ENCODE measurements around the gene MPC1.
A peak's percentile ranks its signal among the peaks of the same experiment; 100 is the strongest.

Gene MPC1

GRCh38 chr6:166382933-166383801 is at the start of gene MPC1:
Gene MPC1, minus strand, starts transcription at chr6:166382940. Its CDS starts 64 bp downstream, at chr6:166382876.
- peak; percentile 98 for DNase-seq (ENCODE audit: low spot score)

- DNase-seq (ENCODE audit: low spot score) = no peak
Measured at GRCh38 chr6:166430269-166430668, 47.5 kb upstream of the MPC1 start.

DNA sequence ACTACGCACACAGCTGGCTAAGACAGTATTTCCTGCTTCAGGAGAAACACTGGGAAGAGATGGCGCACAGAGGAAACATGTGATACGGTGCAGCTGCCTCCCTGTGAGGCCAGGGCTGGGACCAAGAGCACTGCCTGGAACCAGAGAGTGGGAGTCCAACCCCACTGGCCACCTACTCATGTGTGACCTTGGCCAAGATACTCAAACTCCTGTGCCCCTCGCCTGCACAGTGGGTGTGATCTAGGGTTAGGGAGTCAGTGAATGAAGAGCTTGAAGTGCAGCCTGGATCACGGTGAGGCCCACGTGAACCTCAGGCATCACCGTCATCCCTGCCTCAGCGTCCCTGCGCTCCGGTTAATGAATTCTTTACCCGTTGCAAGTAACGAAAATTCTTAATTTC is 41.7 kb upstream of the MPC1 start:
- DNase-seq (ENCODE audit: low spot score) = no peak

DNA sequence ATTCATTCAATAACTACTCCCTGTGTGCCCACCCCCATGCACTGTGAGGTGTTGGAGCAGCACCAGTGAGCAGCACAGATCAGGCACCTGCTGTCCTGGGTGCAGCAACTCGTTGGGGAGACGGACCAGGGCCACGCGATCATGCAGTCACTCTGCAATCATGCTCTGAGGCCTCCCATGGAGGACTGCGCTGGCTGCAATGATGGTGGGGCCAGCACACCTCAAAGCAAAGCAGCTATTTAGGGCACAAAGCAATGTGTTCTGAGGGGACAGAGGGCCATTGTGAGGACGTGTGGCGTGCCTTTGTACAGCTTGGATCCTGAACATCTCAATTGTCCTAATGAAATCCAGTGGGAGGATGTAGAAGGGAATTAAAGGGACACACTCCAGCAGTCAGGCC is 41.0 kb upstream of the MPC1 start:
- no peak for DNase-seq (ENCODE audit: low spot score)

- no peak for DNase-seq (ENCODE audit: low spot score)
Measured at GRCh38 chr6:166423051-166423745, 40.5 kb upstream of the MPC1 start.

DNA sequence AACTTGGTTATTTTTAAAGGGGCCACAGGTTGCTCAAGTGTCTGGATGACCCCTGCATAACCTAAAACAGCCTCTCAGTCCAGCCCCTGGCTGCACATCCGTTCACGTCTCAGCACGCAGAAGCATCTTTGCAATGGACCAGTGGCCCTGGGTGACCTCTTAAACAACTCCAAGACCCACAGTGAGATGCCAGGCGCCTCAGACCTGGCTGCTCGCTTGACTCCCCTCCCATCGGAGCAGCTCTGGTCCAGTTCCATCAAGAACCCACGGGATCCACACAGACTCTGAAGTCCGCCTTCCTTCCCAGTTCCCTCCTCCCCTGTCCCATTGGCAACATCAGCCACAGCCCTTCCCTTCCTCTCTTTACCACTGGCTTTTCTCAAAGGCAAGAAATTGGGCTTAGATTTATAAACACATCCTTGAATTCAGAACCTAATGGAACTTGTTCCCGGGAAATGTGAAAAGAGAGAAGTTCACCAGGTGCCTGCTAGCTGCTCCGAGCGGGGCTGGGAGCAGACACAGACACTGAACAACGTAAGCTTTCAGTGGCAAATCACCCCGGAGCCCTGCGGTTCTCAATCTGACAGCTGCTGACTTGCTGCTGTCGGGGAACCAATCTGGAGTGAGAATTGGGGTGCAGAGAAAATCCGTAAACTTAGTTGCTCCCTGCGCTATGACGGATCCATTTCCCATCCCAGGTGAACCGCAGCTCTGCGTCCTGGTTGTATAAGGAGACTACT is 39.6 kb upstream of the MPC1 start:
- no peak for DNase-seq (ENCODE audit: low spot score)

DNA sequence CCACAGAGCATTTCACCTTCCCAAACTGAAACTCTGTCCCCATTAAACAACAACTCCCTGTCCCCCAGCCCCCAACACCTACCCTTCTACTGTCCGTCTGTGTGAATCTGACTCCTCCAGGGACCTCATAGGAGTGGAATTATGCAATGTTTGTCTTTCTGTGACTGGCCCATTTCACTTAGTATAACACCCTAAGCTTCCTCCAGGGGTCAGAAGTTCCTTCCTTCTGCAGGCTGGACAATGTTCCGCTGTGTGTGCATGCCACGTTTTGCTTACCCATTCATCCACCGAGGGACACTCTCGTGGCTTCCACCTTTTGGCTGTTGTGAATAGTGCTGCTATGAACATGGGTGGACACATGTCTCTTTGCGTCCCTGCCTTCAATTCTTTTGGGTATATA is 37.6 kb upstream of the MPC1 start:
- no peak for DNase-seq (ENCODE audit: low spot score)

DNA sequence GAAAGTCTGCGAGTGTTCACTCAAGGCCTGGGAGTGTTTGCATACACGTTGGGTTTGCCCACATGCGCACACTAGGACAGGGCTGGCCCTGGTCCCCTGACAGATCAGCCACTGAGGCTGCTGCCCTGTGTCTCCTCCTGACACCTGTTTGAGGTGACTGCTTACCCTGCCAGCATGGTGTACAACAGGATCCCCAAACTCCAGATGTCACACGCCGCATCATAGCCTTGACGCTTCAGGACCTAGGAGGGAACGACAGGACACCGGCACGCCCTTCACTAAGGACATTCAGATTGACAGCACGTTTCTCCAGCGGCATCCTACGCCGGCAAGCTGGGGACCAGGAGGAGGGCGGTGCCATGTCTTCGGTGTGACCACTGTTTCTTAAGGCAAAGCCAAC is 37.0 kb upstream of the MPC1 start:
- no peak for DNase-seq (ENCODE audit: low spot score)

DNA sequence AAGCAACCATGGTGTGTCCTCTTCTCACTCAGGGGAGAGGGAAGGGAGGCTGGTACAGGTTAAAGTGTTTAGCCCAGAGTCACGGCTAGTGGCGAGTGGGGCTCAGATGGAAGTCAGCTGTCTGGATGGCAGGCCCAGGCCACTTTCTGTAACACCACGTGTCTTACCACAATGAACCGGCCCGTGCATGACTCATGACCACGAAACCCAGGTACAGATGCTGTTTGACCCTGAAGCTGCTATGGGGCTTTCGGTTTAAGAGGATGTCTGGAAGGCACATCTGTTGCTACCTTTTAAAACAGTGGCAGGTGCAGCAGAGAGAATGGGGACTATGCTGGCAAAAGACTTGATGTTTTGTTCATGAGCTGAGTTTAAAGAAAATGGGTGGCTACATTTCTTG is 36.5 kb upstream of the MPC1 start:
- DNase-seq (ENCODE audit: low spot score) = no peak

DNA sequence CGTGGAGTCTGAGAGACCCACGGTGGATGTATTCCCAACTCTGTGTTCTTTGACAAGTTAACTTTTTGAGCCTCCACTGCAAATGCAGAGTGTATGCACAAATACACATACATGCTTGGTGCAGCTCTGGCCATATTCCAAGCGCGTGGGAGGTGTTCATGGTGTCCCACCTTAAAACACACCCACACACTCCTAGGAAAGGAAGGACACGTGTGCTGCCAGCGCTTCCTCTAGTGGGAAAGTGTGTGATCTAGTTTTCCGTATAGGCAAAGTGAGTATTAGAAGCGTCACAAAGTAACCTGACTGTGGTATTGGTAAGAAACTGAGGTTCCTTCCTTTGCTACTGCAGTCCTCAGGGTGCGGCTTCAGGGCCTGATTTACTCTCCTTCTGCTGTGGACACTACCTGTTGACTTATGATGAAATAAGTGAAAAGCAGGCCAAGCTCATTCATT is 36.0 kb upstream of the MPC1 start:
- DNase-seq (ENCODE audit: low spot score) = no peak

DNA sequence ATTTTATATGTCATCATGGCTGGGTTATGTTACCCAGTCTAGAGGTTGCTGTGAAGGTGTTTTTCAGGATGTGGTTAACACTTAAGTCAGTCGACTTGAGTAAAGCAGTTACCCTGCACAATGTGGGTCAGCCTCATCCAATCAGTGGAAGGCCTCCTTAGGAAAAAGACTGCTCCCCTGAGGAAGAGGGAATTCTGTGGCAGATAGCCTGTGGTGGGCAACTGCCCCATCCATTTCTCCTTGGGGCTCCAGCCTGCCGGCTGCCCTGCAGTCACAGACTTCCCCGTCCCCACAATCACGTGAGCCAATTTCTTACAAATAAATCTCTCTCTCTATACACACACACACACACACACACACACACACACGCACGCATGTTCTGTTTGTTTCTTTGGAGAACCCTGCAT is 34.5 kb upstream of the MPC1 start:
- DNase-seq (ENCODE audit: low spot score) = no peak

DNA sequence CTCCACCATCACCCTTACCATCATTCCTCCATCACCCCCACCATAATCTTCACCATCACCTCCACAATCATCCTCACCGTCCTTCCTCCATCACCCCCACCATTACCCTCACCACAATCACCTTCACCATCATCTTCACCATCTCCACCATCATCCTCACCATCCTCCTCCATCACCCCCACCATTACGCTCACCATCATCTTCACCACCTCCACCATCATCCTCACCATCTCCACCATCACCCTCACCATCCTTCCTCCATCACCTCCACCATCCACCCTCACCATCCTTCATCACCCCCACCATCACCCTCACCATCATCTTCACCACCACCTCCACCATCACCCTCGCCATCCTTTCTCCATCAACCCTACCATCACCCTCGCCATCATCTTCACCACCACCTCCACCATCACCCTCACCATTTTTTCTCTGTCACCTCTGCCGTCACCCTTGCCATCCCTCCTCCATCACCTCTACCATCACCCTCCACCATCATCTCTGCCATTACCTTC is 33.1 kb upstream of the MPC1 start:
- no peak for DNase-seq (ENCODE audit: low spot score)

GRCh38 chr6:166415306-166415705 is 32.6 kb upstream of the MPC1 start:
- no peak for DNase-seq (ENCODE audit: low spot score)

DNA sequence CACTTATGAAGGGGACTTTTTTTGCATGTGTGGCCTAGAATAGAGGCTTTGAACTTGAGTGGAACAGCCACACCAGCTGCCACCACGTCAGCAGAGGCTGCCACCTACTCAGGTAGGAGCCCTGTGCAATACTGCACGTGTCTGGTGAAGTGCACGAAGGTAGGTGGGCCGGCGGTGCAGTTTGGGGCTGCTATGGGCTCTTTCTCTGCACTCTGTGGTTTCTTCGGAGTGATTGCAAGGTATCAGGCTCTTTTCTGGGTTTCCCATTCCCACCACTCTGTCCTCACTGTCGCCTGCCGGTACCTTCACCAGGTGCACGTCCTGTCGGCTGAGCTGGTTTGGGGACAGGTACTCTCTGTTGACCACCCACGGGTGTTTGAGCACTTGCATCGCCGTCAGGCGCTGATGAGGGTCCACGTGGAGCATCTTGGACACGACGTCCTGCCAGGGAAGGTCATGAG is 30.8 kb upstream of the MPC1 start:
- no peak for DNase-seq (ENCODE audit: low spot score)

GRCh38 chr6:166412911-166413384 is 30.2 kb upstream of the MPC1 start:
- DNase-seq (ENCODE audit: low spot score) = no peak

- DNase-seq (ENCODE audit: low spot score) = no peak
Measured at GRCh38 chr6:166412156-166412910, 29.6 kb upstream of the MPC1 start.

- DNase-seq (ENCODE audit: low spot score) = no peak
Measured at GRCh38 chr6:166411721-166412151, 29.0 kb upstream of the MPC1 start.

DNA sequence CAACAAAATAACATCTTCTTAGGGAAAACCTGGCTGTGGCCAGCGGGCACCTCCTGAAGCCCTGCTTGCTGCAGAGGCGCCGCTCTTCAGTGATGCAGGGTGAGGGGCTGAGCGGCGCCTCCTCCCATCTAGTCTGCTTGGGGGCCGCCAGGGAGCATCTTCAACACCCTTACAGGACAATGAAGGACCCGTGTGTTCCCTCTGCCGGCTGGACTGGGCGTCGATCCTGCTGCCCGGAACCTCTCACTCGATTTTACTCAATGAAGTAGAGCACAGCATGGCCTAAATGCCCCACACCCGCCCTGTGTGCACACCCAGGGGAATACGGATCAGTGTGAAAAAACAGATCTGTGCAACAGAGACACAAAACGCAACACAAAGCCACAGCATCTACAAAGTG is 28.5 kb upstream of the MPC1 start:
- DNase-seq (ENCODE audit: low spot score) = no peak

- no peak for DNase-seq (ENCODE audit: low spot score)
Measured at GRCh38 chr6:166410426-166410935, 27.7 kb upstream of the MPC1 start.

DNA sequence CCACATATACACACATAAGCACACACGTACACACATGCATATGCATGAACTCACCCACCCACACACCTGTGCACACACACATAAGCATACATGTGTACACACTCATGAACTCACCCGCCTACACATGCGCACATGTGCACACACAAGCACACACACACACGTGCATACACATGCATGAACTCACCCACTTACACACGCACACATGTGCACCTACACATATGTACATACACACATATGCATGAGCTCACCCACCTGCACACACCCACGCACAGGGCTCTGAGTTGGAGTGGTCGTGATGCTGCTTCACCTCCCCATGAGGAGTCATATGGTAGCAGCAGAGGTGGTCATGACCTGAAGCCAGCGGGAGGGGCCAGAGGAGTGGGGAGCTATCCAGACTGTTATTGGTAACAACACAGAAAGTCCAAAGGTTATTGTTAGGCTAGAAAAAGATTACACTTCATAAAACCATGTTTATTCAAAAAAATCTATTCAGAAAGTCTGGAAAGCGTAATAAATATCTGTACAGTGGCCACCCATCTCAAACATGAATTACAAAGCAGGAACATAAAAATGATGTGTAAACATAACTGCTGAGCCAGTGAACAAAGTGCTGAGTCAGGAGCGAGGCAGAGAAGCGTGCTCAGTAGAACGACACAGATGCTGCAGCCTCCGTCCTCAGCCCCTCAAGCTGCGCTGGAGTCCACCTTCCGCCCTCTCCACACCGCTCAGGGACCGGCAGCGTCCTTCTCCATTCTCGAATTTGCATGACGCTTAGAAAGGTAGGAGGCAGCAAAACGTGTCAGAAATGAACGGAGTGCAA is 26.4 kb upstream of the MPC1 start:
- no peak for DNase-seq (ENCODE audit: low spot score)
